Bronchus fibroblast of lung (primary cell): Measurements from ENCODE around the gene CCNL2. TPM values are rescaled to one million over a fixed set of nuclear protein-coding genes. Genes with fewer than 3 reads are reported as not detected.

Source experiments
- total RNA-seq: library from RNA; depleted of rRNA; stranded (reverse); fragments of >200 nt; gene quantifications from 2 replicates; pipeline ENCODE4 v1.2.3, GENCODE V29; 2015

Gene CCNL2
- 53.2 and 54.5 TPM in 2 replicates for total RNA-seq

DNA sequence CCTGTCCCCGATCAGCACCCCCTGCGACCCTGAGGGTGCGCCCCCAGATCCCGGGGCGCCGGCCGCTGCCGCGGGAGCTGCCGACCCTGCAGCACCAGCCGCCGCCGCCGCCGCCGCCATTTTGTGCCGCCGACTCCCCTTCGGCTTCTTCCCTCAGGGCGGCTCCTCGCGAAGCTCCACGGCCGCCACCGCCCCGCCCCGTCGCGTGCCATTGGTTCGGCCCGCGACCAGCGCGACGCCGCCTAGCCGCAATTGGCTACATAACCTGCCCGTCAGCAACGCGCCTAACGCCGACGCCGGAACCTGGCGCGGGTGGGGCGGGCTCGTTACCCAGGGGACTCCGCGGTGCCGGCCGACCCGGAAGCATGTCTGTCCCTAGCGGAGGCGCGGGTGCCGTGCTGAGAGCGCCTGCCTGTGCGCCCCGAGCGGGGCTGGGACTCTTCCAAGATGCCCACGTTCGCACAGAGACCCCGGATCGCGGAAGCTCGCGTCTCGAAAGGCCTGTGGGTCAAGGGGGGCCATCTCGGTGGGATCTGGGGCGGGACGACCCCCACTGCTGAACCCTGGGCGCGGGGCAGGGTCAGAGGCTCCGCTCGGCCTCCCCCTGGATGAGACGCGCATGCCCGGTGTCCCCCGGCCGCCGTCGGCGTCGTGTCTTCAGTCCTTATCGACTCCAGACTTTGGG is at the start of gene CCNL2:
Gene CCNL2 (minus strand): TSS at position 149 of the 685 bp plus-strand sequence. CDS start 29 bp downstream, at position 120.

DNA sequence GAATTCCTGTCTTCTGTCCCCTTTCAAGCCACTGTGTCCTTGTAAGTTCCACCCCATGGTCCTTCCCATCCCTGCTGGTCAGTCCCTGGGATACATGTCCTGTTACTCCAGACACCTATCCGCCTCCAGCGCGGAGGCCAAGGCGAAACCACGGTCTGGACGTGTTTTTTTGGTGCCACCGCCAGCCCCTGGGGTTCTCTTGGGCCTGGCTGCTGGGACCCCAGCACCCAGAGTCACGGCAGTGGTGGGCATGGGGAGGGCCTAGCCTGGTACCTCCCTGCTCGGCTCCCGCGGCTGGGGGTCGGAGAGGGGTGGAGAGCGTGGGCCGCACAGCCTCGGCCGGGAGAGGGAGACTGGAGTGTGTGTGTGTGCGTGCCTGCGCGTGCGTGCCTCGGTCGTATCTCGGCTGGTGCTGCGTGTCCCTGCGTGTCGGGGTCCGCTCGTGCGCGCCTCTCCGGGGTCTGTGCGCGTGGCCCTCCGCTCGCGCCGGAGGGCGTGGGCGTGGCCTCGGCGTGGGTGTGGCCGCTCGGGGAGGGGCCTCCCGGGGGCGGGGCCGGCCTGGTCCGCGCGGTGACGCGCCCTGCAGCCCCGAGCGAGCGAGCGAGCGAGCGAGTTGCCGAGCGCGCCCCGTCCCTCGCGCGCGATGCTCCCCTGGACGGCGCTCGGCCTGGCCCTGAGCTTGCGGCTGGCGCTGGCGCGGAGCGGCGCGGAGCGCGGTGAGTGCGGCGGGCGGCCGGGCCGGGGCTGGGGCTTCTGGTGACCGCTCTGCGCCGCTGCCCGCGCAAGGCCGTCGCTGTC is 36.2 kb upstream of the CCNL2 start, which contains the start of gene VWA1:
Gene VWA1 (plus strand): TSS at position 585 of the 798 bp plus-strand sequence. CDS start 59 bp downstream, at position 644.

DNA sequence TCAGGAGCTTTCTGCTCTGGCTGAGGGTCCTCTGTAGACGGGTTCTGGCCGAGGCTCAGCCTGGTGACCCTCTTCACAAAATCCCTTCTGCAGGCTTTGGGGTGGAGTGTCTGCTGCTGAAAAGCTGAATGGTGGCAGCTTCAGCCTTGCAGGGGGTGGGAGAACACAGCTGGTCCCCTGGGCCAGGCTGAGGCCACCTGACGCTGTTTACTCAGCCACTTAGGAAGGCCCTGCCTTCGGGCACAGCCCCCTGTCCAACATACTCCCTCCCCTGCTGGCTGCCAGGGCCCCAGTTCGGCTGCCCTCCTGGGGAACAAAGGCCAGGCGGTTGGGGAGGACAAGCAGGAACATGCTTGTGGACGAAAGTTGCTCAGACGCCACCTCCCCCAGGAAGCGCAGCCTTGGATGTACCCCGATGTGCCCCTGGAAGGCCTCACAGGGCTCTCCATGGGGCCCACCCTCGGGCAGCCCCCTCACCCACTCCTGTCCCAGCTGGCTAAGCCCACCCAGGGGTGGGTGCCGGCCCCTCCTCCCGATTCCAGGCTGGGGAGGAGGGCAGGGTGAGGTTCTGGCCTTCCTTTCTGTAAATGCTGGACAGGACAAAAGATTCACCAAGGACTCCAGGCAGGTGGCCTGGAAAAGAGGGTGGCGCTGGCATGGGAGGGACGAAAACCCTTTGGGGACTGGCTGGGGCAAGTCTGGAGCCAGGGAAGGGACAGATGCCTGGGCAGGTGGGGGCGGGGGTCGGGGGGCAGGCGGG is 22.2 kb upstream of the CCNL2 start, which contains the start of gene ANKRD65:
Gene ANKRD65 (minus strand): TSS at position 130 of the 760 bp plus-strand sequence. CDS start 271 bp downstream, outside the sequence.

DNA sequence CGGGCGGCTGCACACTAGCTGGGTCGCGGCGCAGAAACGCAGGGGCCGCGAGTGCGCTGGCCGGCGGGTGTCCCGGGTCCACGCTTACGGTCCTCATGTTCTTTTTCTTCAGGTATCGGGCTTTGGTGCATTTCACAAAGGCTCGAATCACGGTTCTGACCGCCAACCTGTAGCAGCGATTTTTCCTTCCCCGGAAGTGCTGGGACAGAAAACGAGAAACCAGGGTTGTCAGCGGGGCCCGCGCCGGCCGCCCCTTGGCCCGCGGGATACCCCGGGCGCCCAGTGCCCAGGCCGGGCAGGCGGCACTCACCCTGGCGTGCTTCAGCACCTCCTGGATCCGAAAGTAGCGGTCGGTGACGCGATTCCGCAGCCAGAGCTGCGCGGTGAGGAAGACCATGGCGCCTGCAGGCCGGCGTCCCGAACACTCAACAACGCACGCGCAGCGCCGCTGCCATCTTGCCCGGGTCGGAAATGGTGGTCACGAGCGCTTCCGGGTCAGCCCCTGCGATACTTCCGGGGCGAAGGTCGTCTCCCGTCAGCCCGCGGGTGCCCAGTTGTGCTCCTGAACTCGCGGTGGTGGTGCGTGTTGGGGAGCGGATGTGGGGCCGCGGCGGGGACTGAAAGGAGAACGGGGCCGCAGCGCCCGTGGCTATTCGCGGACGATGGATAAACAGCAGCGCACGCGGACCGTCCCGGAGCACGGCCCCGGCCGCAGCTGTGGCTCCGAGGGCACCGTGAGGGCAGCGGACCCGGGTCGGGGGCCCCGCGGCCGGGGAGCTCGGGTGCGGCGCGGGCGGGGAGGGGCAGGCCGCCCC is 7.9 kb upstream of the CCNL2 start, which contains the start of gene MRPL20:
Gene MRPL20 (minus strand): TSS at position 473 of the 815 bp plus-strand sequence. CDS start 76 bp downstream, at position 397.

DNA sequence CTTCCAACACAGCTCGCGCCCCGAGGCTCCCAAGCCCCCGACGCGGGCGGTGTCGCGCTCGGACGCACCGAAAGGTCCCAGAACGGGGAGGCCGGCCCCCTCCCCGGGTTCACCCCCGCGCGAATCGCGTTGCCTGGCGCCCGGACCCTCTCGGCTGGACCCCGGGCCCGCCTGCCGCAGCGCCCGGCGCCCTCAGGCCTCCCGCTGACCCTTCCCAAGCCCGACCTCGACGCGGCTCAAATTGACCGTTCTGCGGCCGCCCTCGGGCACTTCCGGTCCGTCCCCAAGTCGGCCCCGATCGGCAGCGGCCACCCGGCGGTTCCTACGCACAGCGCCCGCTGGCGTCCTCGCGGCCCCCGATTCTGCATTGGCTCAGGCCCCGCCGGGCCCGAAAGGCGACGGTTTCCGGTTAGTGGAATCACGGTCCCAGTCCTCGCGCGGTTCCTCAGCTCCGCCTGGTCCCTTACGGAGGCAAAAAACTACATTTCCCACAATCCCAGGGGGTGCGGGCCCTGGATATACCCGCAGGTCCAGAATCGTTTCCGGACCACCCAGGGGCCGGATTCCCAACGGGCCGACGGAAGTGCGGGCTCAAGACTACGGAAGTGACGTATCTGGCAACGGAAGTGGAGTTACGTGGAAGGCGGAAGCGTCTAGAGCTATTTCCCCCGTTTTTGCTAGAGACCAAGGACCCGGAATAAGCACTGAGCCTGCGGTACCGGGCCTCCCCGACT is 24.0 kb downstream of the CCNL2 start, which contains the start of gene AURKAIP1:
Gene AURKAIP1 (minus strand): TSS at position 279 of the 734 bp plus-strand sequence. CDS start 451 bp downstream, outside the sequence.

DNA sequence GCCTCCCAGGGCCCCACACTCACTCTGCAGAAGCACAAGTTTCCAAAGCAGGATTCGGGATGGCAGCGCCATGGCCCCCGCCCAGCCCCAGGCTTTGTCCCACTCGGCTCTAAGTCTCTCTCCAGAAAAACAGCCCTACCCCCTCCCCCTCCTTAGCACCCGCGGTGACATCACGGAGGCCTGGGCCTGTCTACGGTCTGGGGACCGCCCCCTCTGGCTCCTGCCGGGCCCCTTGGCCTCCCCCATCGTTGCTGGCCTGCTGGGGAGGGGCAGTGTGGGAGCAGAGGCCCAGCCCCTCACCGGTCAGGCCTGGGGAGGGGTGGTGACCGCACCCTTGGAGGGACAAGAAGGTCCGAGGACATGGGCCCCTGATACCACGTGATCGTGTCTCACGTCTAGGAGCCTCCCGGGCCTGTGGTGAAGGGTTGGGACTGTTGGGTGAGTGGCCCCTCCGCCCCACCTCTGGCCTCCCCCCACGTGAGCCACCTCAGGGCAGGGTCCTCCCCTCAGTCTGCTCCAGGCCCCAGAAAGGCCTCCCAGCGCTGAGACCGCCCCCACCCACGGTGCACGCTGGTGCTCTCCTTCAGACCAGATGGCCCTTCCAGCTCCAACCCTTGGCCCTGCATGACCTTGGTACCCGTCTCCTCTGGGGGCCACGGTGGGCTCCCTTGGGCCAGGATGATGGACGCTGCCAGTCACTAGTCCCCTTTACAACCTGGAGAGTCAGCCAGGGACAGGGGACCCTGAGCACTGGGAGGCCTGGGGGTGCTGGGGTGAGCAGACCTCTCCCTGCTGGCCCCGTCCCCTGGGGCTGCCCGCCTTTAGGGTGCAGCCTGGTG is 40.5 kb downstream of the CCNL2 start, which contains the start of gene MXRA8:
Gene MXRA8 (minus strand): TSS at position 123 of the 839 bp plus-strand sequence. CDS start 51 bp downstream, at position 72.

DNA sequence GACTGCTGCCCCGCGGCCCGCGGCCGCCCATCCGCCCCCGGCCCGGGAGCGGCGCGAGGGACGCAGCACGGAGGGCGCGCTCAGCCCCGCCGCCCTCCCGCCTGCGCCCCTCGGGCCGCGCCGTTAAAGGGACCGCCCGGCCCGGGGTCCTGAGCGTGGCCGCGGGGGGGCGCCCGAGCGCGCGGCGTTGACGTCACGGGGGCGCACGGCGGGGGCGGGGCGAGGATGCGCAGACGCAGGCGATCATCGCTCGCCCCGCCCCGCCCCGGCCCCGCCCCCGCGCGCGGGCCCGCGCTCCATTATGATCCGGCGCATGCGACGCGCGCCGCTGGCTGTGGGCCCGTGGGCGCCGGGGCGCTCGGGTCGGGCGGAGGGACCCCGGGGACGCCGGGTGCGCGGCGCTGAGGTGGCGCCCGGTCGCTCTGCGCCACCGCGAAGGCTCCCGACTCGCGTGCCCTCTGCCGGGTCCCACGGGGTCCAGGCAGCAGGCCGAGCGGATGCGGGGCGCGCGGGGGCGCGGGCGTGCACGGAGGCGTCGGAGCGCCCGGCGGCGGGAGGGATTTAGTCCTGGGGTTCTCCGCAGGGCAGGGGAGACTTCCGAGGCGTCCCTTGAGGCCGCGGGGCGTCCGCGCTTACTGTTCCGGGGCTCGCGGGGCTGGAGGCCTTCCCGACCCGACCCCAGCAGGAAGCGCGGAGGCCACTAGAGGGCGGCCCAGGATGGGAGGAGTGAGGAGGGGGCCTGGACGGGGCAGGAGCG is 49.7 kb downstream of the CCNL2 start, which contains the start of gene DVL1:
Gene DVL1 (minus strand): TSS at position 163 of the 757 bp plus-strand sequence. CDS start 353 bp downstream, outside the sequence.

Other genes starting within 250 kb of the CCNL2 start
- not detected in 2 replicates for gene TTLL10, start 225.5 kb downstream of the CCNL2 start, total RNA-seq
- 0.34 TPM in 1 of 2 replicates, not detected in the other for gene TNFRSF18, start 192.7 kb downstream of the CCNL2 start, total RNA-seq
- 0.17 and 0.30 TPM in 2 replicates for gene TNFRSF4, start 185.2 kb downstream of the CCNL2 start, total RNA-seq
- gene SDF4, start 167.3 kb downstream of the CCNL2 start, total RNA-seq: 125 and 128 TPM in 2 replicates
- 23.2 and 25.7 TPM in 2 replicates for gene B3GALT6, start 167.1 kb downstream of the CCNL2 start, total RNA-seq
- gene C1QTNF12, start 152.6 kb downstream of the CCNL2 start, total RNA-seq: 0.17 and 0.59 TPM in 2 replicates
- 45.9 and 61.7 TPM in 2 replicates for gene UBE2J2, start 125.5 kb downstream of the CCNL2 start, total RNA-seq
- gene SCNN1D, start 118.9 kb downstream of the CCNL2 start, total RNA-seq: 0.30 and 1.2 TPM in 2 replicates
- gene ACAP3, start 91.4 kb downstream of the CCNL2 start, total RNA-seq: 27.6 and 28.9 TPM in 2 replicates
- 32.4 and 42.2 TPM in 2 replicates for gene PUSL1, start 90.7 kb downstream of the CCNL2 start, total RNA-seq
- gene INTS11, start 74.7 kb downstream of the CCNL2 start, total RNA-seq: 112 and 113 TPM in 2 replicates
- 26.0 and 29.1 TPM in 2 replicates for gene CPTP, start 74.5 kb downstream of the CCNL2 start, total RNA-seq
- gene TAS1R3, start 68.1 kb downstream of the CCNL2 start, total RNA-seq: under 0.01 TPM in 2 replicates
- gene DVL1, start 49.9 kb downstream of the CCNL2 start, total RNA-seq: 60.1 and 71.6 TPM in 2 replicates
- 382 and 409 TPM in 2 replicates for gene MXRA8, start 40.8 kb downstream of the CCNL2 start, total RNA-seq
- gene AURKAIP1, start 24.1 kb downstream of the CCNL2 start, total RNA-seq: 193 and 196 TPM in 2 replicates
- gene MRPL20, start 8.0 kb upstream of the CCNL2 start, total RNA-seq: 153 and 190 TPM in 2 replicates
- 0.45 and 0.50 TPM in 2 replicates for gene ANKRD65, start 21.9 kb upstream of the CCNL2 start, total RNA-seq
- gene VWA1, start 36.4 kb upstream of the CCNL2 start, total RNA-seq: 7.1 and 7.9 TPM in 2 replicates
- under 0.01 TPM in 1 of 2 replicates, not detected in the other for gene ATAD3C, start 50.4 kb upstream of the CCNL2 start, total RNA-seq
- gene ATAD3B, start 72.4 kb upstream of the CCNL2 start, total RNA-seq: 25.1 and 26.3 TPM in 2 replicates
- 65.6 and 66.2 TPM in 2 replicates for gene ATAD3A, start 112.8 kb upstream of the CCNL2 start, total RNA-seq
- gene TMEM240, start 141.3 kb upstream of the CCNL2 start, total RNA-seq: 3.0 and 4.0 TPM in 2 replicates
- 115 and 136 TPM in 2 replicates for gene SSU72, start 175.5 kb upstream of the CCNL2 start, total RNA-seq
- gene FNDC10, start 200.8 kb upstream of the CCNL2 start, total RNA-seq: 3.1 and 3.4 TPM in 2 replicates
- gene MIB2, start 216.2 kb upstream of the CCNL2 start, total RNA-seq: 21.7 and 23.6 TPM in 2 replicates
- 10.3 and 10.4 TPM in 2 replicates for gene MMP23B, start 232.8 kb upstream of the CCNL2 start, total RNA-seq